Measurements from ENCODE around the gene GART. TPM values are rescaled to one million over a fixed set of nuclear protein-coding genes. Genes with fewer than 3 reads are reported as not detected.

The GART gene
- total and polyA plus RNA-seq, 2 of the 8 experiments (the other 6 are each of a cell fraction or from before 2014, with no cell fraction given): 23.1 to 231 TPM

DNA sequence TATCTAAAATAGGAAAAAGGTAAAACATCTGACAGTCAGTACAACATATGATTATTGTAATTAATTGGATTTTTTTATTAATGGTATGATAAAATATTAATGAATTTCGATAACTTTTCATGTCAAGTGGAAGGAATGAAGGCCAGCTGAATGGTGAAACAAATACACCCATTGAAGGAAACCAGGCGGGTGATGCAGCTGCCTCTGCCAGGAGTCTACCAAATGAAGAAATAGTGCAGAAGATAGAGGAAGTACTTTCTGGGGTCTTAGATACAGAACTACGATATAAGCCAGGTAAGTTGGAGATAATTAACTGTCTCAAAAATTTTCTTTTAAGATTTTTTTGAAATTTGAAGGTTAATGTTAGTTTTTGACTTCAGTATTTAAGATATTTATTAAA lies 4.2 kb upstream of the GART start:
- Histone ChIP-seq H3K27ac (ENCODE audit: low read depth, low read length) (no peak overlapping the region), H3K27me3 (replicated peaks in 1 of 4; ENCODE audit: control insufficient read depth in 3 of 4, extremely low read depth in 1 of 4, insufficient read depth in 3 of 4, low read length in 3 of 4) (no peaks in the 10 kb centered on the region), H2BK15ac (ENCODE audit: low read length) (no peak overlapping the region), H3K18ac (ENCODE audit: extremely low read depth, low read length) (no peak overlapping the region), H3K14ac (ENCODE audit: insufficient read length) (no peak overlapping the region), H4K91ac (replicated peaks; ENCODE audit: insufficient read length, low read length) (no peak overlapping the region), H2BK5ac (ENCODE audit: low read depth, low read length) (no peak overlapping the region), H3K56ac (replicated peaks; ENCODE audit: insufficient read length, low read depth, low read length) (no peak overlapping the region), H2AK5ac (ENCODE audit: low read depth, low read length) (no peak overlapping the region), H3K9ac (replicated peaks in 1 of 4; ENCODE audit: extremely low read depth in 1 of 4, low read depth in 3 of 4, low read length in 3 of 4) (no peak overlapping the region), H2AFZ (ENCODE audit: low read length) (no peak overlapping the region), H4K8ac (ENCODE audit: extremely low read depth, insufficient read depth, low read length) (no peak overlapping the region), H3K4me2 (ENCODE audit: insufficient read depth in 1 of 2, low read depth in 2 of 2, low read length in 2 of 2) (no peak overlapping the region), H3K36me3 (ENCODE audit: control insufficient read depth in 2 of 4, insufficient read depth in 4 of 4, low read length in 3 of 4) (peaks cover 16 to 52% (median 25%) of the 10 kb centered on the region in 4 experiments), H3K9me3 (ENCODE audit: insufficient read depth in 2 of 2, low read depth in 1 of 2, low read length in 1 of 2) (no peaks in the 10 kb centered on the region), H3K4me3 (ENCODE audit: extremely low read depth in 1 of 4, insufficient read depth in 2 of 4, low read depth in 3 of 4, low read length in 4 of 4) (no peak overlapping the region; a peak in 1 of 8 replicates), H4K20me1 (replicated peaks in 1 of 2; ENCODE audit: control insufficient read depth in 1 of 2, insufficient read depth in 2 of 2, low read length in 2 of 2) (peaks cover 15 to 21% of the 10 kb centered on the region in 2 experiments), H3K79me1 (ENCODE audit: low read depth, low read length) (peaks cover 3% of the 10 kb centered on the region), H2BK12ac (ENCODE audit: low read depth, low read length) (no peak overlapping the region), H2BK20ac (ENCODE audit: low read length) (no peak overlapping the region), H2BK120ac (replicated peaks; ENCODE audit: low read depth, low read length) (no peak overlapping the region), H3K79me2 (ENCODE audit: control insufficient read depth in 1 of 2, insufficient read depth in 2 of 2, low read length in 2 of 2) (peaks cover 54 to 89% of the 10 kb centered on the region in 2 experiments), H3K23me2 (ENCODE audit: low read depth, low read length) (peaks cover 10% of the 10 kb centered on the region), H3K23ac (ENCODE audit: insufficient read length) (no peak overlapping the region), H3K4ac (replicated peaks; ENCODE audit: insufficient read length, low read depth, low read length) (no peak overlapping the region), H3K4me1 (replicated peaks in 1 of 4; ENCODE audit: control insufficient read depth in 3 of 4, insufficient read depth in 4 of 4, low read length in 3 of 4) (no peaks in the 10 kb centered on the region; a peak in 2 of 7 replicates), H4K5ac (ENCODE audit: insufficient read length, low read depth, low read length) (no peak overlapping the region)
- ChIA-PET POLR2A (ENCODE audit: partially characterized antibody) (interaction anchor here (0.6 to 1.8 kb wide), 7 partner anchors 8 to 60 kb away, joined by 3 to 5 read pairs (median 3); no protein-coding TSS in a partner anchor), CTCF (ENCODE audit: partially characterized antibody) (no interaction called here)
- WGBS, 2 experiments (ENCODE audit: extremely low coverage in 1 of 2, insufficient coverage in 1 of 2, insufficient read length in 1 of 2, insufficient replicate concordance in 2 of 2, low coverage in 1 of 2, low lambda C conversion rate in 2 of 2, missing lambda C conversion rate in 1 of 2): 89% methylated on average over 3 of the region's 3 CpGs; no CpG with 5 or more reads in 1 of the 2 experiments
- TF ChIP-seq TAF7 (optimal IDR thresholded peaks at IDR 0.05; ENCODE audit: borderline replicate concordance, low read depth, low read length): no peak
- no peak for TF ChIP-seq TBP (IDR thresholded peaks at IDR 0.05; ENCODE audit: low read depth, low read length)
- no peak for TF ChIP-seq TCF12 (IDR thresholded peaks at IDR 0.05; ENCODE audit: low read depth, low read length)
- no peak for TF ChIP-seq POLR2A (IDR thresholded peaks at IDR 0.05; ENCODE audit: control extremely low read depth in 1 of 2, low read depth in 2 of 2, low read length in 2 of 2)
- TF ChIP-seq ATF2 (IDR thresholded peaks at IDR 0.05; ENCODE audit: low read length): no peak
- TF ChIP-seq NRF1 (IDR thresholded peaks at IDR 0.05; ENCODE audit: low read depth, low read length): no peak
- TF ChIP-seq SP4 (IDR thresholded peaks at IDR 0.05; ENCODE audit: low read length): no peak
- no peak for TF ChIP-seq JUN (IDR thresholded peaks at IDR 0.05; ENCODE audit: low read depth, low read length)
- DNase-seq (ENCODE audit: low read depth in 1 of 2, low spot score in 2 of 2) (no peak), FAIRE-seq (no peak)
